LNCaP clone FGC (cell line): ENCODE measurements around the gene USP5.
"Not testable (repeated sequence)": the region's sequence is repeated elsewhere in the genome, so short reads cannot be mapped to it uniquely, and the experiment has no call there.

Experiments
- DNase-seq: peaks from one replicate; pipeline ENCODE4 v3.0.0-alpha.2; 2011; ENCODE audit warnings: low read depth
- H3K4me3 ChIP-seq: 2 replicates; pipeline ENCODE4 v1.5.1; 2011; ENCODE audit warnings: mild to moderate bottlenecking, low read depth, low read length, control low read depth
- CTCF ChIP-seq: IDR thresholded peaks from 2 replicates; pipeline ENCODE4 v1.5.1; 2012; ENCODE audit warnings: mild to moderate bottlenecking; ENCODE audit not compliant: control insufficient read depth, insufficient read depth; ENCODE audit errors: extremely low read depth

Gene USP5

GRCh38 chr12:6860116-6860515 lies 8.2 kb downstream of the USP5 start:
- no peak for DNase-seq
- TF ChIP-seq CTCF = no peak
- H3K4me3 ChIP-seq = no peak overlapping the region

- H3K4me3 ChIP-seq = no peak overlapping the region
- no peak for DNase-seq
- TF ChIP-seq CTCF = no peak
Measured at GRCh38 chr12:6860942-6861341, 9.0 kb downstream of the USP5 start.

GRCh38 chr12:6861391-6861790 lies 9.4 kb downstream of the USP5 start:
- H3K4me3 ChIP-seq = no peak overlapping the region
- no peak for DNase-seq
- no peak for TF ChIP-seq CTCF

GRCh38 chr12:6863033-6863432 lies 11.1 kb downstream of the USP5 start:
- H3K4me3 ChIP-seq = no peak overlapping the region
- DNase-seq = no peak
- no peak for TF ChIP-seq CTCF

- no peak overlapping the region for H3K4me3 ChIP-seq
- no peak for DNase-seq
- TF ChIP-seq CTCF = no peak
Measured at GRCh38 chr12:6863586-6864321, 11.8 kb downstream of the USP5 start.

- DNase-seq, H3K4me3 ChIP-seq: not testable (repeated sequence)
Measured at GRCh38 chr12:6865307-6865706, 13.4 kb downstream of the USP5 start.

- no peak for DNase-seq
- peak overlapping the region; percentile 99 for H3K4me3 ChIP-seq
- no peak for TF ChIP-seq CTCF
Measured at GRCh38 chr12:6866163-6866919, 14.4 kb downstream of the USP5 start.
